HG03565 (cell line): Measurements from ENCODE around the gene HSF5.

ENCODE experiments used
- ATAC-seq: cut with Tn5 transposase; IDR thresholded peaks from one replicate; pipeline ENCODE4 v1.9.1; 2021; ENCODE audit warnings: mild to moderate bottlenecking, moderate library complexity; ENCODE audit not compliant: unreplicated experiment

Gene HSF5

DNA sequence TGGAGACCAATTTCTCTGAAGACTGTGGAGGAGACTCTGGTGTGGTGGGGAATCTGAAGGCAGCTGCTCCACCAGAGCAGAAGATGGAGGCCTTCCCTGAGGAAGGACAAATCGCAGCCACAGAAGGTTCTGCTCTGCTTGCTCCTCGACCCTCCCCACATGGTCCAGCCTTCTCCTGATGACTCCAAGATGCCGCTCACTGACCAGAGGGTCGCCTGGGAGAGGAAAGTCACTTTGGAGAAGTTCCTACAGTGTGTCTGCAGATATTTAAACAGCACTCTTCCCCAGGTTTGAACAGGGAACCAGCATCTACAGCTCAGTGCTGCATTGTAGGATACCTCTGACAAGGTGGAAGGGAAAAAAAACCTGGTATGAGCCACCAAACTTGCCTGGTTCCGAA is 115.2 kb downstream of the HSF5 start:
- ATAC-seq = no peak

DNA sequence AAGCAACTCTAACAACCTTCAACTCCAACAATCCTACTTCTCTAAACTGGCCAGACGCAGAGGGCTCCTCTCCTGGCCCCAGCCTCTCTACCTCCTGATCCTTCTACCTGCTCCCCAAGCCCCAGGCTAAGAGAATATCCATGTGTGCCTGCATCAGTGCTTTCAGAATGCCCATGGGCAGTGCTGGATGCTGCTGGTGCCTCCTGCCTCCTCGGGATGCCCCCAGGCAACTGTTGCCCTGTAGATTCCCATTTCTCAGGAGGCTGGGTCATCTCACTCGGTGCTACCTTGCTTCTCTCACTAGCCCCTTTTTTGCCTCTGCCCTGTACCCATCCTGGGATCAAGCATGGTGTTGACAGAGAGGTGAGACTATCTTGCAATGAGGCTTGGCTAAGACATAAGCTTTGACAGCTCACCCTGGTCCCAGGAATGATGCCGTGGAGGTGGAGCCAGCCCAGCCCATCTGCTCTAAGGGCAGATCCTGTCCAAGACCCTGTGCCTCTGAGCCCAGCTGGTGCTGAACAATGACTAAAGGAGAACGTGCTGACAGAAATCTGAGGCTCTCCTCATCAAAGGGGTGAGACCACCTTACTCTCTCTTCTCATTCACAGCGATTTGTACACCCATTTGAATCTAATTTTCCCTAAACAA is 116.8 kb downstream of the HSF5 start:
- ATAC-seq = no peak

DNA sequence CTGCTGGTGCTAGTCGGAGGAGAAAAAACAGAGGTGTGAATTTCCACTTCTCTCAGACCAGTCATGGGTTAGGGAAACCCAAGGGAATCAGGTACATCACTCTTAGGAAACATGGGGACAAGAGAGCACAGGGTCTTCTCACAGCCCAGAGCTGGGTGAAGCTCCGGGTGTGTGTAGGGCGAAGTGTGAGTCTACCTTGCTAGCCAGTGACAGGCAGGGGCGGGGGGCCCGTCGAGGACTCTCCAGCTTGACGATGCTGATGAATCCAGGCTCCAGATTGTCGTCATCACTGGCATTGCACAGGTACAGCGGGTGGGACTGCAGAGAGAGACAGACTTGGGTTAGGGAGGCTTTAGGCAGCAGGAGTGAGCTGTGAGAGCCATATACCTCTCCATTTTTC is 117.5 kb downstream of the HSF5 start:
- no peak for ATAC-seq

DNA sequence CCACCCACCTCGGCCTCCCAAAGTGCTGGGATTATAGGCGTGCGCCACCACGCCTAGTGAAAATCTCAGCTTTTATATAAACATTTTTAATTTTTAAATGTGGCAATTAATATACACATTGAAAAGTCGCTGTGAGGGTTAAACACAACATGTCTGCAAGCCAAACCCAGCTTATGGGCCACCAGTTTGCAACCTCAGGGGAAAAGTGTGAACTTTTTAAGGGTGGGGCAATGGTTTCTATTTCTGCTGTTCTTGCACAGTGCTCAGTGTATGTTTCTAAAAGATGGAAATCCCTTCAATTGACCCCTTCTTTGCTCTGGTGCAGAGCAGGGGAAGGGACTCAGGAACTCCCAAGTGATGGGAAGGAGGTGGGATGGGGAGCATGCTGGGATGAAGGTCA is 117.9 kb downstream of the HSF5 start:
- ATAC-seq = no peak
